Endothelial cell of umbilical vein (primary cell): ENCODE results near the gene PIK3C2G. TPM values are rescaled to one million over a fixed set of nuclear protein-coding genes. Genes with fewer than 3 reads are reported as not detected.

Experiments used
- BruUV-seq: library from RNA; stranded (reverse); fragments of 400-500 nt; replicated peaks from 2 replicates; lab custom pipeline; 2021; lab: Mats Ljungman, UMichigan
- CTCF ChIA-PET: fragments of 300-600, 350-600 bp; sonication (Branson Sonifier 250); formaldehyde crosslinking; loops from one replicate; lab custom pipeline; 2021; ENCODE audit warnings: antibody characterized with exemption, inconsistent platforms; lab: Charles Lee
- POLR2A ChIA-PET: fragments of 300-600, 350-600 bp; sonication (Branson Sonifier 250); formaldehyde crosslinking; loops from one replicate; lab custom pipeline; 2021; ENCODE audit warnings: antibody characterized with exemption, inconsistent platforms; lab: Charles Lee
- DNase-seq: peaks from one replicate; pipeline ENCODE4 v3.0.0-alpha.2; 2011; ENCODE audit warnings: low read depth, low spot score
- FAIRE-seq: peaks from 2 replicates; lab custom pipeline; 2011; peaks lifted over from hg19 to GRCh38; lab: Jason Lieb, UNC
- H2AFZ ChIP-seq: 2 replicates; pipeline ENCODE4 v1.6.0; 2012; ENCODE audit warnings: low read depth, low read length, control low read depth, inconsistent platforms
- H3K27ac ChIP-seq: 2 replicates; pipeline ENCODE4 v1.5.1; 2011; ENCODE audit warnings: low read depth, mild to moderate bottlenecking, control low read depth, low read length, moderate library complexity; ENCODE audit not compliant: insufficient read depth
- H3K27me3 ChIP-seq, 2 experiments: 2 replicates each; pipeline versions ENCODE4 v1.6.0 to v1.6.1; 2011; ENCODE audit warnings: low read length in 2 of 2, mixed read lengths in 1 of 2; ENCODE audit not compliant: control insufficient read depth in 2 of 2, insufficient read depth in 2 of 2
- H3K36me3 ChIP-seq, 2 experiments: 2 replicates in 1 of 2; 3 replicates in 1 of 2; pipeline ENCODE4 v1.5.1; 2011; ENCODE audit warnings: low read length in 2 of 2, mild to moderate bottlenecking in 1 of 2, moderate library complexity in 1 of 2; ENCODE audit not compliant: control insufficient read depth in 2 of 2, insufficient read depth in 2 of 2; ENCODE audit errors: extremely low read depth in 1 of 2
- H3K4me1 ChIP-seq: 3 replicates; pipeline ENCODE4 v1.5.1; 2011; ENCODE audit warnings: mild to moderate bottlenecking, low read length; ENCODE audit not compliant: control insufficient read depth, insufficient read depth; ENCODE audit errors: extremely low read depth
- H3K4me2 ChIP-seq: 2 replicates; pipeline ENCODE4 v1.6.1; 2011; ENCODE audit warnings: low read length, control low read depth, mixed read lengths; ENCODE audit not compliant: insufficient read depth
- H3K4me3 ChIP-seq, 3 experiments: fragments of 200-600 bp in 1 of 3; sonication (generic), shearing (Covaris generic) in 1 of 3; replicated peaks in 1 of 3; 2 replicates each; pipeline ENCODE4 v1.5.1; 2011 to 2016; ENCODE audit warnings: control low read depth in 3 of 3, low read length in 3 of 3, mild to moderate bottlenecking in 2 of 3, inconsistent platforms in 1 of 3, low read depth in 1 of 3, moderate library complexity in 1 of 3; ENCODE audit not compliant: insufficient read depth in 1 of 3
- H3K79me2 ChIP-seq: 2 replicates; pipeline ENCODE4 v1.6.0; 2012; ENCODE audit warnings: low read length, inconsistent platforms; ENCODE audit not compliant: control insufficient read depth, insufficient read depth
- H3K9ac ChIP-seq: replicated peaks from 2 replicates; pipeline ENCODE3; 2011; ENCODE audit warnings: low read length, control low read depth; ENCODE audit not compliant: insufficient read depth; ENCODE audit errors: extremely low read depth
- H3K9me1 ChIP-seq: replicated peaks from 3 replicates; pipeline ENCODE4 v1.6.0; 2011; ENCODE audit warnings: mild to moderate bottlenecking, low read length; ENCODE audit not compliant: control insufficient read depth, insufficient read depth; ENCODE audit errors: extremely low read depth
- H3K9me3 ChIP-seq: replicated peaks from 2 replicates; pipeline ENCODE4 v1.5.1; 2012; ENCODE audit warnings: low read length, inconsistent platforms; ENCODE audit not compliant: control insufficient read depth, insufficient read depth
- H4K20me1 ChIP-seq: replicated peaks from 2 replicates; pipeline ENCODE3; 2011; ENCODE audit warnings: mild to moderate bottlenecking, low read length; ENCODE audit not compliant: control insufficient read depth, insufficient read depth; ENCODE audit errors: extremely low read depth
- EZH2 ChIP-seq: IDR thresholded peaks from 2 replicates; pipeline ENCODE4 v1.6.1; 2012; ENCODE audit warnings: borderline replicate concordance, low read depth, mild to moderate bottlenecking, moderate library complexity, low read length, inconsistent platforms; ENCODE audit not compliant: severe bottlenecking
- FOS ChIP-seq: IDR thresholded peaks from 2 replicates; pipeline ENCODE4 v1.6.1; 2011; ENCODE audit warnings: mild to moderate bottlenecking, low read length, moderate library complexity, borderline replicate concordance; ENCODE audit not compliant: insufficient read depth
- GATA2 ChIP-seq: IDR thresholded peaks from 2 replicates; pipeline ENCODE4 v1.7.0; 2011; ENCODE audit warnings: low read depth, mild to moderate bottlenecking, moderate library complexity, mixed read lengths, low read length; ENCODE audit not compliant: insufficient read length, insufficient read depth
- JUN ChIP-seq: IDR thresholded peaks from 2 replicates; pipeline ENCODE4 v1.6.1; 2011; ENCODE audit warnings: borderline replicate concordance, low read depth; ENCODE audit not compliant: insufficient read length, insufficient read depth
- MYC ChIP-seq: IDR thresholded peaks from one replicate; pipeline ENCODE4 v1.6.1; 2011; ENCODE audit warnings: mild to moderate bottlenecking, low read depth, low read length
- POLR2A ChIP-seq: IDR thresholded peaks from 2 replicates; pipeline ENCODE4 v1.6.1; 2012; ENCODE audit warnings: low read depth, mild to moderate bottlenecking, control low read depth, low read length
- POLR2AphosphoS5 ChIP-seq: IDR thresholded peaks from 2 replicates; pipeline ENCODE4 v1.6.1; 2012; ENCODE audit warnings: low read depth, mild to moderate bottlenecking, control low read depth, low read length, moderate library complexity; ENCODE audit not compliant: insufficient read depth
- dilution Hi-C: fragments of 300-500 bp; cut with MboI; formaldehyde crosslinking; loops from one replicate; pipeline ENCODE4 v1.15.0; 2019; ENCODE audit warnings: low sequenced_read_pairs; ENCODE audit not compliant: extremely low pct_ligation_motif_present
- intact Hi-C: fragments of 100-400 bp; cut with micrococcal nuclease; formaldehyde crosslinking; loops from one replicate; pipeline ENCODE4 v1.10.0; 2022
- polyA plus RNA-seq, 4 experiments: library from polyadenylated mRNA; depleted of rRNA in 3 of 4; stranded (reverse) in 3 of 4; unstranded in 1 of 4; fragments of >200 nt; gene quantifications; 2 replicates each; pipeline versions ENCODE4 v1.2.1 to v1.2.3, GENCODE V29; 2011 to 2012; ENCODE audit warnings: missing spikeins in 1 of 4
- total RNA-seq: library from RNA; stranded (reverse); gene quantifications from 2 replicates; pipeline ENCODE4 v1.2.3, GENCODE V29; 2021
- TF ChIP-seq, protein P1 (sequence below): IDR thresholded peaks from 2 replicates; pipeline ENCODE4 v1.6.1; 2011; ENCODE audit not compliant: insufficient read depth, insufficient read length
- TF ChIP-seq, protein P2 (sequence below), 2 donors: IDR thresholded peaks; 1 replicate in 1 of 2; 2 replicates in 1 of 2; pipeline ENCODE4 v1.5.1; 2011; ENCODE audit warnings: low read length in 2 of 2, mild to moderate bottlenecking in 2 of 2, moderate library complexity in 2 of 2, control low read depth in 1 of 2, inconsistent platforms in 1 of 2, low read depth in 1 of 2; ENCODE audit not compliant: insufficient read depth in 1 of 2; ENCODE audit errors: extremely low read depth in 1 of 2

PIK3C2G gene
- total and polyA plus RNA-seq, 2 donors (not counting 3 experiments of a cell fraction or from before 2014, with no cell fraction given): not detected

DNA sequence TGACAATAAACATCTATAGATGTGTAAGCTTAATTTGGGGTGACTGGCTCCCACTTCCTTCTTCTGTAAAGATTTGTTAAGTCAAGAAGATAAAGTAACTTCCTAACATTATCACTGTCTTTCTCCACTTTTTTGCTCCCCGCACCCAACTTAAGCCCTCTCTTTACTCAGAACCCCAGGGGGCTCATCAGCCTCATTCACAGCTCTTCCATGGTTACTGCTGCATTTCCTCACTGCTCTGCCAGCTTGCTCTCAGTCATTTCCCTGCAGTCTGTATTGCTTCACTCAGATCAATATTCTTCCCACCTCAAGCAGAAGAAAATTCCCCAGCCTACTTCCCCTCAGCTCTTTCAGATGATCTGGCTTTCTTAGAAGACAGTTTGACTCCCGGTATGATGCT, 102.0 kb downstream of the PIK3C2G start:
- DNase-seq (no peak), FAIRE-seq (no peak)
- no peak overlapping the region for H3K9ac ChIP-seq
- H2AFZ ChIP-seq: no peak overlapping the region
- H3K36me3 ChIP-seq: no peaks in the 10 kb centered on the region
- H3K27ac ChIP-seq: no peak overlapping the region
- H3K9me1 ChIP-seq: no peaks in the 10 kb centered on the region
- ChIA-PET POLR2A (no interaction called here), CTCF (no interaction called here)
- no peaks in the 10 kb centered on the region for H4K20me1 ChIP-seq
- H3K79me2 ChIP-seq: no peaks in the 10 kb centered on the region
- dilution Hi-C loops: no loop called here
- no peak overlapping the region for H3K4me3 ChIP-seq
- no TSS peak for BruUV-seq
- H3K4me2 ChIP-seq: no peak overlapping the region
- TF ChIP-seq JUN: no peak
- TF ChIP-seq GATA2: no peak
- TF ChIP-seq POLR2AphosphoS5: no peak
- no peak for TF ChIP-seq EZH2
- TF ChIP-seq POLR2A: no peak
- TF ChIP-seq FOS: no peak
- TF ChIP-seq, protein P1, sequence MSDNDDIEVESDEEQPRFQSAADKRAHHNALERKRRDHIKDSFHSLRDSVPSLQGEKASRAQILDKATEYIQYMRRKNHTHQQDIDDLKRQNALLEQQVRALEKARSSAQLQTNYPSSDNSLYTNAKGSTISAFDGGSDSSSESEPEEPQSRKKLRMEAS: no peak
- no peak for TF ChIP-seq MYC
- TF ChIP-seq, protein P2, sequence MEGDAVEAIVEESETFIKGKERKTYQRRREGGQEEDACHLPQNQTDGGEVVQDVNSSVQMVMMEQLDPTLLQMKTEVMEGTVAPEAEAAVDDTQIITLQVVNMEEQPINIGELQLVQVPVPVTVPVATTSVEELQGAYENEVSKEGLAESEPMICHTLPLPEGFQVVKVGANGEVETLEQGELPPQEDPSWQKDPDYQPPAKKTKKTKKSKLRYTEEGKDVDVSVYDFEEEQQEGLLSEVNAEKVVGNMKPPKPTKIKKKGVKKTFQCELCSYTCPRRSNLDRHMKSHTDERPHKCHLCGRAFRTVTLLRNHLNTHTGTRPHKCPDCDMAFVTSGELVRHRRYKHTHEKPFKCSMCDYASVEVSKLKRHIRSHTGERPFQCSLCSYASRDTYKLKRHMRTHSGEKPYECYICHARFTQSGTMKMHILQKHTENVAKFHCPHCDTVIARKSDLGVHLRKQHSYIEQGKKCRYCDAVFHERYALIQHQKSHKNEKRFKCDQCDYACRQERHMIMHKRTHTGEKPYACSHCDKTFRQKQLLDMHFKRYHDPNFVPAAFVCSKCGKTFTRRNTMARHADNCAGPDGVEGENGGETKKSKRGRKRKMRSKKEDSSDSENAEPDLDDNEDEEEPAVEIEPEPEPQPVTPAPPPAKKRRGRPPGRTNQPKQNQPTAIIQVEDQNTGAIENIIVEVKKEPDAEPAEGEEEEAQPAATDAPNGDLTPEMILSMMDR (IDR thresholded peaks at IDR 0.05; ENCODE audit: extremely low read depth in 1 of 2, insufficient read depth in 1 of 2, low read depth in 1 of 2, low read length in 2 of 2): no peak
- H3K9me3 ChIP-seq: no peaks in the 10 kb centered on the region
- H3K27me3 ChIP-seq: no peaks in the 10 kb centered on the region
- H3K4me1 ChIP-seq: no peaks in the 10 kb centered on the region
- intact Hi-C loops: no loop called here
